NCI-H1417 (cell line): Measurements from ENCODE around the gene KIAA0930.
"Not testable (repeated sequence)": the region's sequence is repeated elsewhere in the genome, so short reads cannot be mapped to it uniquely, and the experiment has no call there.

Source experiments
- DNase-seq, 3 experiments: peaks; one replicate each; lab custom pipeline; 2025; lab: John Stamatoyannopoulos, UW

Gene KIAA0930

DNA sequence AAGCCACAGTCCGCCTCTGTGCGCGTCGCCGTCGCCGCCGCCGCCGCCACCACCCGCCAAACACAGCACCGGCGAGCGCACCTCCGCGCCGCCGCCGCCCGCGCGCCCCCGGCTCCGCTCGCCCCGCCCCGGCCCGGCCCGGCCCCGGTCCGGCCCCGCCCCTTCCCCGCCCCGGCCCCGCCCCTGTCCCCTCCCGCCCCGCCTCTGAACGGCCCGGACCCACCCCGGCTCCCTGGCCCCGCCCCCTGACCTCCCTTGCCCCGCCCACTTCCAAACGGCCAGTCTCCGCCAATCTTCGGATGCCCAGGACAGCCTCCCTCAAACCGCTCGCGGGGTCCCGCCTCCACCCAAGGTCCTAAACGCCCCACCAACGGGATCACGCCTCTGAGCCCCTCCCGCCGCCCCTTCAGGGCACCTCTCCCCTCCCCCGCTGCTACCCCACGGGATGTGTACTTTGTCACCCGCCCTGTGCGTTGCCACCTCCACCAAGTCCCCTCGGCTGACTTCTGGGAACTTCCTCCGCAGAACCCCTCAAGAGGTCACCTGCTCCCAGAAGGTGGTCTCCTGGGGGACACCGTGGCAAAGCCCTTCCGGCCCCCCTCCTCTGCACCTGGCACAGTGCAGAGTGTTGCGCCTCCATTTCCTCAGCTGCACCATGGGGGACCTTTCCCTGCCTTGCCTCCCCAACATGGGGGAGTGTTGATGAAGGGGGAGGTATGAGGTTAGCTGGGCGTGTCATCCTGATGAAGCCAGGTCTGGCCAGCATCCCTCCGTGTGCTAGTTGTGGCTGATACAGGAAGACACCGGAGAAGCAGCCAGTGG lies at the start of gene KIAA0930:
TSS of gene KIAA0930 (minus strand) at position 85 of the 822 bp plus-strand sequence. CDS start 191 bp downstream, outside the sequence.
- DNase-seq, result peak; percentile 18 to 53 (median 33)

DNA sequence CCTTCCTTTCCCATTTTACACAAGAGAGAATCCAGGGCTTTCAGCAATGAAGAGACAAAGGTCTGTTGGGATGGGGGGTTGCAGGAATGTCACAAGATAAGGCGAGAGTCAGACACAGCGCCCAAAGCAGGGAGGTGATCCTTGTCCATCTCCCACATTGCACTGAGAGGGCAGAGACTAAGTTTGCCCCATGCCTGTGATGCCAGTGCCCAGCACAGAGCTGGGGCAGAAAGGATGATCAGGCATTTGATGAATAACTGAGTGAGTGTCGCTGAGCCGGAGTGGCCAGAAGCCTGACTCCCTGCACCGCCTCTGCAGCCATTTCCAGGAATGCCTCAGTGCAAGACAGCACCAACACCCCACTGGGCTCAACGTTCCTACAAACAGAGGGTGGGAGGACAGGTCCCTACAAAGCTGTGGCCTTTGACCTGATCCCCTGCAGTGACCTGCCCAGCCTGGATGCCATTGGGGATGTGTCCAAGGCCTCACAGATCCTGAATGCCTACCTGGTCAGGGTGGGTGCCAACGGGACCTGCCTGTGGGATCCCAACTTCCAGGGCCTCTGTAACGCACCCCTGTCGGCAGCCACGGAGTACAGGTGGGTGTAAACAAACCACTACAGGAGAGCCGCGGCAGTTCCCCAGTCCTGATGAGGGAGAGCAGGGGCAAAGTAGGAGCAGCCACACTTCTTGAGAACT lies 46.3 kb upstream of the KIAA0930 start:
- no peak for DNase-seq

DNA sequence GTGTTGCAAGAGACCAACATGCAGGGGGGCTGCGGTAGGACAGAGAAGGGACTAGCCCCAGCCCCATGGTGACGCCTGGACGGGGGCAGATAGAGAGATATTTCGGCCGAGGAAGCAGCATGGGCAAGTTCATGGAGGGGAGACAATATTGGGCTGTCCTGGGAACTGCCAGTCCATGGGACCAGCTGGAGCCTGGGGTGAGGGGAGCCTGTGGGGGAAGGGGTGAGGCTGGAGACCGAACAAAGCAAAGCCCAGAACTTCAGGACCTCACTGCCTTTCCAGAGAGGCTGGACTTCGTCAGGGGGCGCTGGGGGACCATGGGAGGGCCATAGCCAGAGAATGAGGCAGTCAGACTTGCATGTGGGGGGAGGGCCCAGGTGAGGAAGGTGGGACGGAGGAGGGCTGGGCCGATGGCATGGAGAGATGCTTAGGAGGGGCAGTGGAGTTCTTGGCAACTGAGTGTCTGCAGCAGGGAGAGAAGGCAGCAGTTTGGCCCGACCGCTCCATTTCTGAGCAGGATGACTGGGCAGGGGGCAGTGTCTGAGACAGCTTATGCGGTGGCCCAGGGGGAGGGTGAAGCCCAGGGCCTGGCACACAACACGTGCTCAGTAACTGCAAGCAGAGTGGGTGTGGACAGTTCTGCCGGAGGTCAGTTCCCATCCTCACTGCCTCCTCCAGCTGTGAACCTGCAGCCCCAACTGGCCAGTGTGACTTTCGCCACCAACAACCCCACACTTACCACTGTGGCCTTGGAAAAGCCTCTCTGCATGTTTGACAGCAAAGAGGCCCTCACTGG lies 44.8 kb upstream of the KIAA0930 start:
- no peak for DNase-seq

DNA sequence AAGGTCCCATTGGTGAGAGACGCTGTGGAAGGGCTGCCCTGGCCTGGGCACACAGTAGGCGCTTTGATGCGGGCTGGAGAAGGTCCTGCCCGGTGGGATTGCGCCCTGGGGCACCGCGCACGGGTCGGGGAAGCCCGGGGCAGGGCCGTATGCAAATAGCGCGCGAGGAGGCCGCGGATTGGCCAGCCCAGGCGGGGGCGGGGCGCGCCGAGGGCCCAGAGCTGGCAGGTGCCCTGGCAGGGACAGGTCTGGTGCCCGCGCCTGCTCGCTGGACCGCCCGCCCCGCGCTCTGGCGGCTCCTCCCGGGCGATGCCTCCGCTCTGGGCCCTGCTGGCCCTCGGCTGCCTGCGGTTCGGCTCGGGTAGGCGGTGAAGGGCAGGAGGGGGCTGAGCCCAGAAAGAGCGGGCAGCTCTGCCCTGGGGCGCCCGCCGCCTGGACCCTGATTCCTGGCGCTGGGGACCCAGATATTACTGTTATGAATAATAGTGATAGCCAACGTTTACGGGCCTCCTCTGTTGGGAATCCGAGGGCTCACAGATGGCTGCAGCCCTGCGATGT lies 44.1 kb upstream of the KIAA0930 start, which contains the start of gene UPK3A:
TSS of gene UPK3A (plus strand) at position 245 of the 558 bp plus-strand sequence. CDS start at position 310, 65 bp downstream.
- peak; percentile 28 to 65 (median 59) for DNase-seq

DNA sequence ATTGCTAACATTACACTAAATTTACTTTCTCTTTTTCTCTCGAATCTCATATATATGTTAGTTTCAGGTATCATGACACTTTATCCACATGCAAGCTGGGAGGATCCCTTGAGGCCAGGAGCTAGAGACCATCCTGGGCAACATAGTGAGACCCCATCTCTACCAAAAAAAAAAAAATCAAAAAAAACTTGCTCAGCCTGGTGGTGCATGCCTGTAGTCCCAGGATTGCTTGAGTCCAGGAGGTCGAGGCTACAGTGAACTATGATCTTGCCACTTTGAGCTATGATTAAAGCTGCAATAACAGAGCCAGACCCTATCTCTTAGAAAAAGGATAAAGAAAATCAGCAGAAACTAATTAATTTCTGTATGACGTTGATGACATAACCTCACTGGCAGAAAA lies 40.3 kb upstream of the KIAA0930 start:
- DNase-seq, result no peak

DNA sequence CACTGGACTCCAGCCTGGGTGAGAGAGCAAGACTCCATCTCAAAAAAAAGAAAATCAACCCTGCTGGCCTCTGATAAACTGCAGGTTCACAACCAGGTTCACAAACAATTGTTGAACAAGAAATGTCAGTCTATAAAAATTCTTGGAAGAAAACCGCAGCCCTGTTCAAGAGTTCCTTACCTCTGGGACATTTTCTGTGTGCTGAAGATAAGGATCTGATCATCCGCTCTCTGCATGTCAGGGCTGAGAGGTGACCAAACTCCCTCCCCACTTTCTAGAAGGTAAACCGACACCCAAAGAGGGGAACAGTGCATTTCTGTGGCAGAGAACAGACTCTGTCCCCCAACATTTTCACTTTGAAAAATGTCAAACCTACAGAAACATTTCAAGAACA lies 39.9 kb upstream of the KIAA0930 start:
- DNase-seq, result no peak

DNA sequence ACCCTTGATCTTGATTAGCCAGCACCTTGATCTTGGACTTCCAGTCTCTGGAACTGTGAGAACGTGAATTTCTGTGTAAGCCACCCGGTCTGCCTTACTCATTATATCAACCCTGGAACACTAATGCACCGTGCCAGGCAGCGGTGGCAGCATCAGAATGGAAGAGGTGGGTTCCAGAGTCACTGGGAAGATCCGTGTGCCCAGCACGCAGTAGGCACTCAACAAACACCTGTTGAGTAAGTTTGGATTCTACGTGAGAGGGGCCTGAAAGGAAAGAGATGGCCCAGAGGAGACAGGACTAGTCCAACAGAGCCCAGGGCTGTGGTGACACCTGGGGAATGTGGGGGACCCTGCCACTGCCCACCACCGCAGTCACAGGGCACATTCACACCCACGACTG lies 37.4 kb upstream of the KIAA0930 start:
- DNase-seq, result no peak

DNA sequence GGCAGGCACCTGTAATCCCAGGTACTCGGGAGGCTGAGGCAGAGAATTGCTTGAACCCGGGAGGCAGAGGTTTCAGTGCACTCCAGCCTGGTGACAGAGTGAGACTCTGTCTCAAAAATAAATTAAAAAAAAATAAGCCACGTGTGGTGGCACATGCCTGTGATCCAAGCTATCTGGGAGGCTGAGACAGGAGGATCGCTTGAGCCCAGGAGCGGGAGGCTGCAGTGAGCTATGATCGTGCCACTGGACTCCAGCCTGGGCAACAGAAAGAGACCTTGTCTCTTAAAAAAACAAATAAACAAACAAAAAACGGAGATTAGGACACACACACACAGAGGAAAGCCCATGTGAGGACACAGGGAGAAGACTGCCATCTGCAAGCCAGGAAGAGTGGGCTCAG lies 37.0 kb upstream of the KIAA0930 start:
- not testable (repeated sequence) for DNase-seq

DNA sequence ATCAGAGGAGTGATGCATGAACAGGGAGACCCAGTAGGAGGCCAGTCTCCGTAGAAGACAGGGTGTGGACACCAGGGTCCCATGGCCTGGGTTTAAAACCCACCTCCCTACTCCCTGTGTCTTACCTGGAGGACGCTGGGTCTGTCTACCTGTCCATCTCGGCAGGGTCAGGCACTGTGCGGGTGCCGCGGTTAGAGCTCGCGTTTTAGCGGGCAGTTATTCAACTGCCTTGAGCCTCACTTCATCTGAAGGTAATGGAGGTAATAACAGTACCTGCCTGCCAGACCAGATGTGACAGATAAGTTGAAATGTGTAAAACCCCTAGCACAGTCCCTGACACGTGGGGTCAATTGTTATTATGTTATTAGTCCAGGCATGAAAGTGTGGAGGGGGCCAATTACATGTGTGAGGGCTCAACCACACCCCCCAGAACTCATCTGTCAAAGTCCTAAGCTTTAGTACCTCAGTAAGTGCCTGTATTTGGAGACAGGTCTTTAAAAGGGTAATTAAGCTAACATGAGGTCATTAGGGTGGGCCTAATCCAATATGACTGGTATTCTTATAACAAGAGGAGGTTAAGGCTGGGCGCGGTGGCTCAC lies 35.9 kb upstream of the KIAA0930 start:
- peak in 1 of 3 experiments; percentile 32 for DNase-seq

DNA sequence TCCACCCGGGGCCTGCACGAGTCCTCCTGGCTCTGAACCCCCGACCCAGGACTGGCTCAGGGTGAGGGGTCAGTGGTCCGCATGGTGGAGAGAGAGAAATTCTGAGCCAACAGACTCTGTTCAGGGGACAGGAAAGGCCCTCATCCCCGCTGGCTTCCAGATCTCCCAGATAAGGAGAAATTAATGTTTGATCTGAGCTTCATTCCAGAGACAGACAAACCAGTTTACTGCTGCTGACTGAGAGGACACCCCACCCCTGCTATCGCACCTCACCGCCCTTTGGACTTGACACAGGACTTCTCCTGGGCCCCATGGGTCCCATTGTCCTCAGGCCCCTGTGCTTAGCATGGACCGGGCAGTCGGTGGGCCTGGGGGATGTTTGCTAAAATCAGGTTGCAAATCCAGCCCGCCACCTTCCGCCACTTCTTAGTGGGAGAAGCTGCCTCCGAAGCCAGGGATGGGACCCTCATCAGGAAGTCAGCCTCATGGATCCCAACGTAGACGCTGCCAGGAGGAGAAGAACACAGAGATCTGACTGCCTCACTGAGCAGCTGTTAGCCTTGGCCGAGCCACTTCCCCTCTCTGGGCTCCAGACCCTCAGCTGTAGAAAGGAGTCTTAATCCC lies 32.9 kb upstream of the KIAA0930 start:
- DNase-seq, result no peak

DNA sequence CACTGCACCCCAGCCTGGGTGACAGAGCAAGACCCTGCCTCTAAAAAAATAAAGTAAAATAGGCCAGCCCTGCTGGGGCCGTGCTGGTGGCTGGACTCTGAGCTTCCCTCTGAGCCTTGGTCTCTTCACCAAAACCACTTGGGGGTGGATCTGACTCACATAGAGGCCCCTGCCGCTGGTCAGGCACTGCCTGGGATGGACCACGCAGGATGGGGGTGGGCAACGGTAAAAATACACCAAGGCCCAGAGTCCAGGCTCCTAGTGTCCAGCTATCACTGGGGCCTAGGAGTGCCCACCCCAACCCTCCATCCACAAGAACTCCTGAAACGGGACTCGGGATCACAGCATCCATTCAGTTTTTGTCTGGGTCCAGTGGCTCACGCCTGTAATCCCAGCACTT lies 31.8 kb upstream of the KIAA0930 start:
- DNase-seq, result no peak

DNA sequence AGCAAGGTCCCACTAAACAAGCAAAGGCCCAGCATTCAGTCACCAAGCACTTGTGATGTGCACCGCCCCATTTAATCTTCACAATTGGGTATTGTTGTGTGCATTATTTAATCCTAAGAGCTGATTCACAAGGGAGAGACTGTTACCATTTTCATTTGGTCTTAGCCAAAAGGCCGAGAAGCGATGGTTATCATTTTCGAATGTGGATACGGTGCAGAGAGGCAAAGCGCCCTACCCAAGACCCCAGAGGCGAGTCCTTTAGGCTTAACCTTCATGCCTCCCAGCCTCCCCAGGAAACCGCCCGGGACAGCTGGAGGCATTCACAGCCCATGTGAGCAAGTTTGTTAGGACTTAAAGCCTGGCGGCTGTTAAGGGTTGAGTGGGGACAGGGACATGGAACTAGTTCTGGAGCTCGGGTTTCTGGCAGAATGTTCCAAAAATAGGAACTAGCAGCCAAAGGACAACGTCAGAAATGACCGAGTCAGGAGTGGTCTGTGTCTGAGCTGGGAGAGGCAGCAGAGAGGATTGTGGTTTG lies 31.0 kb upstream of the KIAA0930 start:
- no peak for DNase-seq

DNA sequence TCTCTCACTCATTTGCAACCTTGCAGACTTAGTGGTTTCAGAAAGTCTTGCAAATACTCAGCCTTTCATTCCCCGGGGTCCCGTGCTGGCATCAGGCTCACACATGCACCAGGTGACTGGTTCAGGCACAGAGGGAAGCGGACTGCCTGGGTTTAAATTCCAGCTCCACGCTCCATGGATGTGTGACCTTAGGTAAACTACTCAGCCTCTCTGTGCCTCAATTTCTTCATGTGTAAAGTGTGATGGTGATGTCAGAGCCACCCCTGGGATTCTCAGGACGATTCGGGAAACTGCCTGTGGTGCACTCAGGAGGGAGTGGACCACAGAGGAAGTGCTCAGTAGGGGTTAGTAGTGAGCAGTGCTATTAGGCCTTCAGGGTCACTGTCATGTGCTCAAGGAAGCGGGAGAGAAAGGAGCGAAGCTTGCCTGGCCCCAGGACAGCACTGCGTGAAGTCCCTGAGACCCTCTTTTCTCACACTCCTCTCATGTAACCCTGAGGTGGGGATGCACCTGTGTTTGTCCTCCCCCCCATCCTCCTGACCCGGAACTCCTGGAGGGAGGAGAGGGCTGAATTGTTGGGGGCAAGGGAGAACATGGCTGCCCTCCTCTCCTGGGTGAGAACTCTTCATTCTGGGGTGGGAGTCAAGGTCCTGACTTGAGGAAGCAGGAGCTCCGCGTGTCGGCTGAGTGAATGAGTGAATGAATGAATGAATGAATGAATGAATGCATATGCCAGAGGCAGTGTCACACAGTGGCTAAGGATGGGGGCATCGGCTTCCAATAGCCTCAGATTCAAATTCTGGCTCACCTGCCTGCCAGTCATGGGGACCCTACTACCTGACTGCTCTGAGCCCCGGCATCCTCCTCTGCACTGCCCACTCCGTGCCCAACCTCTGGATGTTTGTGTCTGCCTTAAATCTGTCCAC lies 29.7 kb upstream of the KIAA0930 start:
- DNase-seq, result no peak

DNA sequence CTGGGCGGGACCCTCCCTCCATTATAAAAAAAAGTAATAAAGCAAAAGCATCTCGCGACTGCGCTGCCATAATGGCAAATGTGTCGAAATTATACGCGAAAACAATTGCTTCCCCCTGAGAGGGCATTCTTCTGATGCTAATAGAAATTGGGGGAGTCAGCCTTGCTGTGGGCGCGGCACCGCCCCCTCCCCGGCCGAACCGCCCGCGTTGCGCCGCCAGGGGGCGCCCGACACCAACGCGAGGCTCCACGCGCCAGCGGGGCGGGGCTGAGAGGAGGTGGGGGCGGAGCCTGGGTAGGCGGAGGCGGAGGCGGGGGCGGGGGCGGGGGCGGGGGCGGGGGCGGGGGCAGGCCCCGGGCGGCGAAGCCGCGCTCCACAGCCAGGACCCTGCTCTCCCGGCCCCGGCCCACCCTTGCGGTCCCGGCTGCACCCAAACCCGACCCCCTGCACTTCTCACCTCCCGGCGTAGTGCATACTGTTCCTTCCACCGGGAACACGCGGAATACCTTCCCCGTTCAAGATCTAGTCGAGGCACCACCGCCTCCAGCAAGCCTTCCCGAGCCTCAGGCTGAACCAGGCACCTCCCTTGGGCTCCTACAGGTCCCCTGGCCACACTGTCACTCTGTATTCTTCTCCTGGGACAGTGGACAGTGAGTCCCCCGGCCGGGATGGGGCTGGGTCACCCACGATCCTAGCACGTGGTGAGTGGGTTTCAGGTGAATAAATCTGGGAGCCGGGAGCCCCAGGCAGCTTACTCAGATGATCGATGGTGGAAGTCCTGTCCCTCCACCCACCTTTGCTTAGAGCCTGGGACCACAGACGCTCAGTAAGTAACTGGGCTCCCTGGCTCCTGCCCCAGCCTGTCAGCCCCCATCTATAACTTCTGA lies 28.5 kb upstream of the KIAA0930 start:
- DNase-seq, result peak; percentile 60 to 74 (median 65)

DNA sequence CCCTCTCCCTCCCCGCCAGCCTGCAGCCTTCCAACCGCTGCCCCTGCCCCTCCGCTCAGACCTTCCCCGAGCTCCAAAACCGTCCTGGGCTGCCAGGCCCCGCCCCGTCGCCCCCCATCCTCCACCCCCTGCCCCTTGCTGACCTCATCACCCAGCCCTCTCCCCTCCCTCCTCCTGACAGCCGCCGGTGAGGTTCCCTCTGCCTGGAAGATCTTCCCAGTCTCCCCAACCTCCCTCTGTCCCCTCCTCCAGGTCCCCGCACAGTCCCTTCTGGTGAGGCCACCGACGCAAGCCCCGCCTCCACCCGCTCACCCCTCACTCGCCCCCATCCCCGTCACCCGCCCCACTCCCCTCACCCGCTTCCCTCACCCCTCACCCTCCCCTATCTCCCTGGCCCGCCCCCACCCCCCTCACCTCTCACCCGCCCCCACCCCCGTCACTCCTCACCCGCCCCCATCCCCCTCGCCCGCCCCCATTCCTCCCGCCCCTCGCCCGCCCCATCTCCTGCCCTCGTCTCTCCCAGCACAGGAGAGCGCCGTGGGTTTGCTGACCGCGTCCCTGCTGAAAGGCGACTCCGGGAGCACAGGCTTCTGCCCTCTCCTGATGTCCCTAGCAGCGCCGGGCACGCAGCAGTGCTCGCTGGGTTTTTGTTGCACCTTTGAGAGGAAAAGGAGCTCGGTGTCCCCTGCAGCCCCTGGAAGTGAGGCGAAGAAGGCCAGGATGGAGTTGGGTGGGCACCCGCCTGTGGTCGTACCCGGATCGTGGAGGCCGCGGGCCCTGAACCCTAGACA lies 27.7 kb upstream of the KIAA0930 start:
- peak; percentile 19 to 69 (median 60) for DNase-seq

DNA sequence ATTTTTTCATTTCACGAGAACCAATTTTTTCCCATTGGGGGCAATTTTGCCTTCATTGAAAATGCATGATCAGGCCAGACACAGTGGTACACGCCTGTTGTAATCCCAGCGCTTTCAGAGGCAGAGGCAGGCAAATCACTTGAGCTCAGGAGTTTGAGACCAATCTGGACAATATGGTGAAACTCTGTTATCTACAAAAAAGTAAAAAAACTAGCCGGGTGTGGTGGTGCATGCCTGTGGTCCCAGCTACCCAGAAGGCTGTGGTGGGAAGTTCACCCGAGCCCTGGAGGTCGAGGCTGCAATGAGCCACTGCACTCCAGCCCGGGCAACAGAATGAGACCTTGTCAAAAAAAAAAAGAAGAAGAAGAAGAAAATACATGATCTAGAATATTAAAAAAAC lies 24.8 kb upstream of the KIAA0930 start:
- no peak for DNase-seq

DNA sequence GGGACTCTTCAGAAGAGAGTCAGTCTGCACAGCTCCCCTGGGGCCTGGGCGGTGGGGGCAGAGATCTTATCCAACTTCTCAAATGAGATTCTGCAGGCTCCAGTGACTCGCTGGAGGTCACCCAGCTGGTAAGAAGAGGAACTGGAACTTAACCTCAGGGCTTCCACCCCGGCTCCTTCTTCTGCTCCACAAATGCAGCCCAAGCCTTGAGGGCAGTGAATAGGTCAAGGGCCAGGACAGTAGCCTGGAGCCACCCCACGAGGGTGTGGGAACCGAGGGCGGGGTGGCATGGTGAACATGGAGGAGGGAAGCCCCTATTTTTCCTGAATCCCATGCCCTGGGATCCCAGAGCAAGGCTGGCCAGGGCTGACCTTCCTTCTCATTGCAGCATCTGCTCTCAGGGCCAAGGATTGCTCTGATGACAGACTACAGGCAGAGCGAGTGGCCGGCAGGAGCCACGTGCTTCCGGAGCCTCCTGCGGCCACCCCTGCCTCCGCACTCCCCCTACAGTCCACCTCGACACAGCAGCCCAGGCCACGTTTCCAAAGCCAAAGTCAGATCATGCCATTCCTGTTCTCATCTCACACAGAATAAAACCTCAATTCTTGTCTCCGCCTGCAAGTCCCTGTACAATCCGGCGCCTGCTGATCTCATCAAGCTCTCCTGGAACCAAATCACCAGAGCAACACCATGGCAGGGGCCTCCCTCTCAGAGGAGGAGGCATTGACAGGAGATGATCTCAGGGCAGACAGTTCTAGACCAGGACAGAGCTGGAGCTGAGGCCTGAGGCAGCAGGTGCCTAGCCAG lies 23.0 kb upstream of the KIAA0930 start:
- peak in 2 of 3 experiments; percentile 11 to 65 for DNase-seq
